SU-DHL-6 (cell line): ENCODE results near the gene PRR15.

ENCODE experiments used
- EZH2phosphoT487 ChIP-seq: fragments of 200-600 bp; sonication (generic), shearing (Covaris generic); conservative IDR thresholded peaks from 2 replicates; pipeline ENCODE4 v1.6.1; 2018; ENCODE audit warnings: mild to moderate bottlenecking, antibody characterized with exemption, low read length, moderate library complexity, mixed read lengths
- TF ChIP-seq, protein P1 (sequence below): fragments of 200-600 bp; sonication (generic); IDR thresholded peaks from one replicate; pipeline ENCODE4 v1.5.1; 2017; ENCODE audit warnings: antibody characterized with exemption, mild to moderate bottlenecking, low read length, moderate library complexity; ENCODE audit not compliant: insufficient read depth, poor library complexity, severe bottlenecking

DNA sequence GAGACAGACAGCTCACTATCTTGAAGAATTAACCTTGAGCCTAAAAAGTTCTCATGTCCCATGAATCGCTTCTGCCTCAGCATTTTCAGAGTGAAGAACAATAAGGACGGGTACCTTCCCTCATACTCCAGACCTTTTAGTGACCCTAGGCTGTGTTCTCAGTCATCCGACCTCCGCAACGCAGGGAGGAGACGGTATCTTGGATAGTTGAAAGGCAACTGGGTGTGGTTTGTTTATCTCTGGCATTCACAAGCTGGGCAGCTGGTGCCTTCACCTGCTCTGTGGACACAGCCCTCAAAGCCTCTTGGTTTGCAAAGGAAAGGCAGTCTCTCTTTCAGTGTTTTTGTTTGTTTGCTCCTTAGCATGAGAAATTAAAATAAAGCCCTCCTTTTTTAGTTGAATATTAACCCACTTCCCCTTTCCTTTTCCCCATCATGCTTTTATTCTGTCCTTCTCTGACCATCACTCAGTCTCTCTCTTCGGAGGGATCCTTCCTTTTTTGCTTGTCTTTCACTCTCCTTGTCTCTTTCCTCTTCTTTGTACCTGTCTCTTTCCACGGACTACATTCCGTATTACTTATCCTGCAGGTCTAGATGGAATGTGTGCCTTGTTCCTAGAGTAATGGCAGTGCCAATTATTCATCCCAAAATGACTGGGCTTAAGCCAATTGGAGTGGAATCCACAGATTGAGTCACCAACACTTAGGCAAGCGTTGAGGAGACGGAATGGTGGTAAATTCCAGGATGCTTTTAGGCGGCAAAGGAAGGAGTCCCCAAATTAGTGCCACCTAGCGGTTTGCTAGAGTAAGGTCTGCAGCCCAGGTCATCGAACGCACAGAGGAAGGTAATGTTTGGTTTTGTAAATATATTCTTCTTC lies 45.8 kb downstream of the PRR15 start:
- TF ChIP-seq, protein P1, sequence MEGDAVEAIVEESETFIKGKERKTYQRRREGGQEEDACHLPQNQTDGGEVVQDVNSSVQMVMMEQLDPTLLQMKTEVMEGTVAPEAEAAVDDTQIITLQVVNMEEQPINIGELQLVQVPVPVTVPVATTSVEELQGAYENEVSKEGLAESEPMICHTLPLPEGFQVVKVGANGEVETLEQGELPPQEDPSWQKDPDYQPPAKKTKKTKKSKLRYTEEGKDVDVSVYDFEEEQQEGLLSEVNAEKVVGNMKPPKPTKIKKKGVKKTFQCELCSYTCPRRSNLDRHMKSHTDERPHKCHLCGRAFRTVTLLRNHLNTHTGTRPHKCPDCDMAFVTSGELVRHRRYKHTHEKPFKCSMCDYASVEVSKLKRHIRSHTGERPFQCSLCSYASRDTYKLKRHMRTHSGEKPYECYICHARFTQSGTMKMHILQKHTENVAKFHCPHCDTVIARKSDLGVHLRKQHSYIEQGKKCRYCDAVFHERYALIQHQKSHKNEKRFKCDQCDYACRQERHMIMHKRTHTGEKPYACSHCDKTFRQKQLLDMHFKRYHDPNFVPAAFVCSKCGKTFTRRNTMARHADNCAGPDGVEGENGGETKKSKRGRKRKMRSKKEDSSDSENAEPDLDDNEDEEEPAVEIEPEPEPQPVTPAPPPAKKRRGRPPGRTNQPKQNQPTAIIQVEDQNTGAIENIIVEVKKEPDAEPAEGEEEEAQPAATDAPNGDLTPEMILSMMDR = peak; percentile 96
- no peak for TF ChIP-seq EZH2phosphoT487
